GM23338 (cell line): Measurements from ENCODE around the gene TNFRSF19. TPM values are rescaled to one million over a fixed set of nuclear protein-coding genes. Genes with fewer than 3 reads are reported as not detected.

Experiments used
- ATAC-seq: fragments of 200-7000 bp; cut with Tn5 transposase; 3 replicates; pipeline ENCODE4 v1.9.1; 2020
- DNase-seq: peaks from one replicate; pipeline ENCODE4 v3.0.0-alpha.2; 2015; ENCODE audit warnings: low spot score
- H2AFZ ChIP-seq: fragments of 200-600 bp; sonication (generic); 2 replicates; pipeline ENCODE4 v1.8.0; 2016; ENCODE audit warnings: antibody characterized with exemption, mild to moderate bottlenecking, moderate library complexity
- H3F3A ChIP-seq: fragments of 200-600 bp; sonication (generic); replicated peaks from 2 replicates; pipeline ENCODE4 v1.8.0; 2017; ENCODE audit warnings: antibody characterized with exemption, mixed run types, low read depth
- H3K27ac ChIP-seq: fragments of 200-600 bp; sonication (generic); 2 replicates; pipeline ENCODE4 v1.6.1; 2016; ENCODE audit warnings: low read depth
- H3K27me3 ChIP-seq: fragments of 200-600 bp; sonication (generic); 2 replicates; pipeline ENCODE4 v1.8.0; 2016; ENCODE audit warnings: mild to moderate bottlenecking, mixed run types, moderate library complexity; ENCODE audit not compliant: insufficient read depth
- H3K36me3 ChIP-seq: fragments of 200-600 bp; sonication (generic); 2 replicates; pipeline ENCODE4 v1.8.0; 2016; ENCODE audit warnings: mild to moderate bottlenecking; ENCODE audit not compliant: insufficient read depth
- H3K4me1 ChIP-seq: fragments of 200-600 bp; sonication (generic); 2 replicates; pipeline ENCODE4 v1.8.0; 2016; ENCODE audit warnings: mild to moderate bottlenecking, moderate library complexity; ENCODE audit not compliant: insufficient read depth
- H3K4me2 ChIP-seq: fragments of 200-600 bp; sonication (generic); 2 replicates; pipeline ENCODE4 v1.7.1; 2017; ENCODE audit warnings: mixed run types
- H3K4me3 ChIP-seq: fragments of 200-600 bp; sonication (generic); 2 replicates; pipeline ENCODE4 v1.6.1; 2016; ENCODE audit warnings: mixed run types
- H3K79me2 ChIP-seq: fragments of 200-600 bp; sonication (generic); replicated peaks from 2 replicates; pipeline ENCODE4 v1.8.0; 2017; ENCODE audit warnings: mild to moderate bottlenecking; ENCODE audit not compliant: insufficient read depth
- H3K9me2 ChIP-seq: fragments of 200-600 bp; sonication (generic); 2 replicates; pipeline ENCODE4 v1.8.0; 2017; ENCODE audit not compliant: insufficient read depth
- H4K20me1 ChIP-seq: fragments of 200-600 bp; sonication (generic); replicated peaks from 2 replicates; pipeline ENCODE4 v1.8.0; 2017; ENCODE audit warnings: mild to moderate bottlenecking; ENCODE audit not compliant: insufficient read depth
- H3K27ac Mint-ChIP-seq: 2 replicates; pipeline ENCODE4 v1.8.0; 2020; ENCODE audit warnings: inconsistent platforms, mild to moderate bottlenecking, moderate library complexity, mixed read lengths
- H3K27me3 Mint-ChIP-seq: 3 replicates; pipeline ENCODE4 v1.8.0; 2022; ENCODE audit warnings: low read depth, mild to moderate bottlenecking, moderate library complexity, mixed read lengths, inconsistent platforms; ENCODE audit not compliant: insufficient read depth, poor library complexity
- H3K36me3 Mint-ChIP-seq: 3 replicates; pipeline ENCODE4 v1.8.0; 2021; ENCODE audit warnings: low read depth, mild to moderate bottlenecking, inconsistent platforms, moderate library complexity, mixed read lengths
- H3K4me1 Mint-ChIP-seq: 3 replicates; pipeline ENCODE4 v1.8.0; 2020; ENCODE audit warnings: mild to moderate bottlenecking, inconsistent platforms, mixed read lengths
- H3K4me3 Mint-ChIP-seq: 3 replicates; pipeline ENCODE4 v1.8.0; 2021; ENCODE audit warnings: moderate library complexity, mild to moderate bottlenecking, inconsistent platforms, mixed read lengths
- H3K9me3 Mint-ChIP-seq: 3 replicates; pipeline ENCODE4 v1.8.0; 2020; ENCODE audit warnings: moderate library complexity, mild to moderate bottlenecking, inconsistent platforms, mixed read lengths
- CREB1 ChIP-seq: fragments of 250-450 bp; sonication (Bioruptor Pico); IDR thresholded peaks from 2 replicates; pipeline ENCODE4 v1.5.0; 2020; ENCODE audit warnings: low read depth, mild to moderate bottlenecking, moderate library complexity
- EZH2 ChIP-seq: fragments of 200-600 bp; sonication (generic); IDR thresholded peaks from one replicate; pipeline ENCODE4 v1.8.0; 2017; ENCODE audit warnings: antibody characterized with exemption, mild to moderate bottlenecking, low read depth; ENCODE audit not compliant: unreplicated experiment
- JUNB ChIP-seq: IDR thresholded peaks from one replicate; pipeline ENCODE4 v1.6.1; 2016; ENCODE audit warnings: antibody characterized with exemption; ENCODE audit not compliant: unreplicated experiment
- ZNF114 ChIP-seq: fragments of 250-450 bp; sonication (Bioruptor Pico); IDR thresholded peaks from 2 replicates; pipeline ENCODE4 v1.5.0; 2020; ENCODE audit warnings: mild to moderate bottlenecking, moderate library complexity
- ZNF331 ChIP-seq: fragments of 250-450 bp; sonication (Bioruptor Pico); IDR thresholded peaks from 2 replicates; pipeline ENCODE4 v1.5.0; 2020; ENCODE audit warnings: low read depth, mild to moderate bottlenecking, moderate library complexity
- polyA plus RNA-seq: library from polyadenylated mRNA; unstranded; fragments of >200 nt; fragmentation: Nextera tagmentation; extraction: Ambion mirVana; gene quantifications from 2 replicates; pipeline ENCODE4 v1.2.1, GENCODE V29; 2016
- total RNA-seq: library from RNA; depleted of rRNA; stranded (reverse); fragments of >200 nt; shearing (Covaris generic); gene quantifications from 2 replicates; pipeline ENCODE4 v1.2.3, GENCODE V29; 2014
- TF ChIP-seq, protein P1 (sequence below): IDR thresholded peaks from one replicate; pipeline ENCODE4 v1.6.1; 2018; ENCODE audit warnings: antibody characterized with exemption; ENCODE audit not compliant: unreplicated experiment
- TF ChIP-seq, protein P2 (sequence below), 2 experiments: fragments of 200-600 bp in 1 of 2; sonication (generic) in 1 of 2; conservative IDR thresholded peaks; 2 replicates each; pipeline versions ENCODE4 v1.5.1 to v1.6.1; 2016 to 2017; ENCODE audit warnings: antibody characterized with exemption in 2 of 2, low read depth in 2 of 2, mild to moderate bottlenecking in 2 of 2, moderate library complexity in 1 of 2

Gene TNFRSF19
- total and polyA plus RNA-seq, 2 experiments from 2014 or later, result 0.21 to 0.35 TPM

DNA sequence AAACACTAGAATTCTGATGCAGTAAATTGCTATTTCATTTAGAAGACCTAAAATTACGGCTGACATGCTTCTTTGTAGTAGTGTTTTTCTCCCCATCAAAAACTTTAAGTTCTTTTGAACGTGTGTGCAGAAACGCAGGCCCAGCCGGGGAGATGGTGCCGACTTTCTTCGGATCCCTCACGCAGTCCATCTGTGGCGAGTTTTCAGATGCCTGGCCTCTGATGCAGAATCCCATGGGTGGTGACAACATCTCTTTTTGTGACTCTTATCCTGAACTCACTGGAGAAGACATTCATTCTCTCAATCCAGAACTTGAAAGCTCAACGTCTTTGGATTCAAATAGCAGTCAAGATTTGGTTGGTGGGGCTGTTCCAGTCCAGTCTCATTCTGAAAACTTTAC is 98.3 kb downstream of the TNFRSF19 start (continued):
- TF ChIP-seq CREB1 (CRISPR knock-in tag) (no peak), EZH2 (no peak)
- TF ChIP-seq, protein P1, sequence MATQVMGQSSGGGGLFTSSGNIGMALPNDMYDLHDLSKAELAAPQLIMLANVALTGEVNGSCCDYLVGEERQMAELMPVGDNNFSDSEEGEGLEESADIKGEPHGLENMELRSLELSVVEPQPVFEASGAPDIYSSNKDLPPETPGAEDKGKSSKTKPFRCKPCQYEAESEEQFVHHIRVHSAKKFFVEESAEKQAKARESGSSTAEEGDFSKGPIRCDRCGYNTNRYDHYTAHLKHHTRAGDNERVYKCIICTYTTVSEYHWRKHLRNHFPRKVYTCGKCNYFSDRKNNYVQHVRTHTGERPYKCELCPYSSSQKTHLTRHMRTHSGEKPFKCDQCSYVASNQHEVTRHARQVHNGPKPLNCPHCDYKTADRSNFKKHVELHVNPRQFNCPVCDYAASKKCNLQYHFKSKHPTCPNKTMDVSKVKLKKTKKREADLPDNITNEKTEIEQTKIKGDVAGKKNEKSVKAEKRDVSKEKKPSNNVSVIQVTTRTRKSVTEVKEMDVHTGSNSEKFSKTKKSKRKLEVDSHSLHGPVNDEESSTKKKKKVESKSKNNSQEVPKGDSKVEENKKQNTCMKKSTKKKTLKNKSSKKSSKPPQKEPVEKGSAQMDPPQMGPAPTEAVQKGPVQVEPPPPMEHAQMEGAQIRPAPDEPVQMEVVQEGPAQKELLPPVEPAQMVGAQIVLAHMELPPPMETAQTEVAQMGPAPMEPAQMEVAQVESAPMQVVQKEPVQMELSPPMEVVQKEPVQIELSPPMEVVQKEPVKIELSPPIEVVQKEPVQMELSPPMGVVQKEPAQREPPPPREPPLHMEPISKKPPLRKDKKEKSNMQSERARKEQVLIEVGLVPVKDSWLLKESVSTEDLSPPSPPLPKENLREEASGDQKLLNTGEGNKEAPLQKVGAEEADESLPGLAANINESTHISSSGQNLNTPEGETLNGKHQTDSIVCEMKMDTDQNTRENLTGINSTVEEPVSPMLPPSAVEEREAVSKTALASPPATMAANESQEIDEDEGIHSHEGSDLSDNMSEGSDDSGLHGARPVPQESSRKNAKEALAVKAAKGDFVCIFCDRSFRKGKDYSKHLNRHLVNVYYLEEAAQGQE, result no peak

DNA sequence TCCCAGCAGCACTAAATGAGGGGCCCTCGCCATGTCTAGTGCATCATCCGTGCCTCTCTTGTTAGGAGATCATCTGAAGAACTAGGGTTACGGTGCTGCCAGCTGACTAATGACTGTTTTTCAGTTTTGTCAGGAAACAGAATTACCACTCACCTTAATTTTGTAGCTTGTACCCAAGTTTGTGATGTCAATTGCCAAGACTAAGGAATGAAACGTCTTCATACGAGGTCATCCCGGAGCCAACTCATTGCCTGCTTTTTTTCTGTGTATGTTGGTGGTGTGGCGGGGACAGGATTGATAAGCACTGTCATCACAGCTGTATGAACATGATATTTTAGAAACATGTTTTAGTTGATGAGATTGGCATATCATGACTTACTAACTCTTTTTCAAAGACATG is 100.6 kb downstream of the TNFRSF19 start:
- Mint-ChIP-seq H3K27ac (no peak overlapping the region), H3K4me3 (no peak overlapping the region), H3K36me3 (no peaks in the 10 kb centered on the region), H3K4me1 (peaks cover 16% of the 10 kb centered on the region), H3K27me3 (no peaks in the 10 kb centered on the region), H3K9me3 (no peaks in the 10 kb centered on the region)
- Histone ChIP-seq H3K4me1 (peaks cover 14% of the 10 kb centered on the region), H3F3A (no peaks in the 10 kb centered on the region), H2AFZ (no peak overlapping the region), H3K4me2 (no peak overlapping the region), H3K9me2 (no peaks in the 10 kb centered on the region), H3K79me2 (no peaks in the 10 kb centered on the region), H3K27me3 (no peaks in the 10 kb centered on the region), H3K36me3 (no peaks in the 10 kb centered on the region), H3K4me3 (no peak overlapping the region), H4K20me1 (no peaks in the 10 kb centered on the region), H3K27ac (no peak overlapping the region)
- no peak for ATAC-seq
- no peak for DNase-seq
- no peak for TF ChIP-seq JUNB
- no peak for TF ChIP-seq ZNF331 (CRISPR knock-in tag)
- TF ChIP-seq EZH2, result no peak
- TF ChIP-seq CREB1 (CRISPR knock-in tag), result no peak
- TF ChIP-seq, protein P1, result no peak
- TF ChIP-seq, protein P2, sequence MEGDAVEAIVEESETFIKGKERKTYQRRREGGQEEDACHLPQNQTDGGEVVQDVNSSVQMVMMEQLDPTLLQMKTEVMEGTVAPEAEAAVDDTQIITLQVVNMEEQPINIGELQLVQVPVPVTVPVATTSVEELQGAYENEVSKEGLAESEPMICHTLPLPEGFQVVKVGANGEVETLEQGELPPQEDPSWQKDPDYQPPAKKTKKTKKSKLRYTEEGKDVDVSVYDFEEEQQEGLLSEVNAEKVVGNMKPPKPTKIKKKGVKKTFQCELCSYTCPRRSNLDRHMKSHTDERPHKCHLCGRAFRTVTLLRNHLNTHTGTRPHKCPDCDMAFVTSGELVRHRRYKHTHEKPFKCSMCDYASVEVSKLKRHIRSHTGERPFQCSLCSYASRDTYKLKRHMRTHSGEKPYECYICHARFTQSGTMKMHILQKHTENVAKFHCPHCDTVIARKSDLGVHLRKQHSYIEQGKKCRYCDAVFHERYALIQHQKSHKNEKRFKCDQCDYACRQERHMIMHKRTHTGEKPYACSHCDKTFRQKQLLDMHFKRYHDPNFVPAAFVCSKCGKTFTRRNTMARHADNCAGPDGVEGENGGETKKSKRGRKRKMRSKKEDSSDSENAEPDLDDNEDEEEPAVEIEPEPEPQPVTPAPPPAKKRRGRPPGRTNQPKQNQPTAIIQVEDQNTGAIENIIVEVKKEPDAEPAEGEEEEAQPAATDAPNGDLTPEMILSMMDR (conservative IDR thresholded peaks at IDR 0.05; ENCODE audit: low read depth in 2 of 2), result no peak
- no peak for TF ChIP-seq ZNF114 (CRISPR knock-in tag)
